NCI-H2196 (cell line): ENCODE data around the gene PEX14.

ENCODE experiments used
- DNase-seq: peaks from one replicate; lab custom pipeline; 2025; ENCODE audit not compliant: unreplicated experiment; lab: John Stamatoyannopoulos, UW

PEX14 gene

DNA sequence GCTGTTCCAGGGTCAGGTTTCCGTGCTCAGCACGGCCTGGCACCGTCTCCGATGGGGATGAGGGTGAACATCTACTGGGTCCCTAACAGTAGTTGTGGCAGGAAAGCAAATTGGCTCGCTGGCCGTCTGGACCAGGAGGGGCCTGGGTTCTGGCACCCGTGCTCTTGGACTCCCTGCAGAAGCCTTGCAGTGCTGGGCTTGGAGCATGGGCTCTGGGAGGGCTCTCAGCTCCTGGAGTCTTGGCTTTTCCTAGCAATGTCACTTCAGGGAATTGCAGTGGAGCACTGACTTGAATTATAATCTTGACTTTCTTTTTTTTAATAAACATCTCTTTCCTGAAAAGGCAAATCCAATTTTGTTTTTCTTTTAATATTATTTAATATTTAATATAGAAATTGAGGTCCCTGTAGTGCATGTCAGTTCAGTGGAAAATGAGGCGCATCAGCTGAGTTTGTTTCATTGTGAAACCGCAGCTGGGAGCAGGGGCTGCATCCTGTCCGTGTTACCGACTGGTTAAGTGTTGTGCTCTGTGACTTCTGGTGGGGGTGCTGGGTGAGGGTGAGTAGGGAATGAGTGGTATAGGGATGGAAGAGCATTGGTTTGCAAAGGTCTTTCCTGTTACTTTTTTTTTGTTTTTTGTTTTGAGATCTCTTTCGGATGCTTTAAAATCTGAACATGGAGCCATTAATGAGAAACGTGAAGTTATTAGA is 64.1 kb downstream of the PEX14 start:
- DNase-seq, result no peak

DNA sequence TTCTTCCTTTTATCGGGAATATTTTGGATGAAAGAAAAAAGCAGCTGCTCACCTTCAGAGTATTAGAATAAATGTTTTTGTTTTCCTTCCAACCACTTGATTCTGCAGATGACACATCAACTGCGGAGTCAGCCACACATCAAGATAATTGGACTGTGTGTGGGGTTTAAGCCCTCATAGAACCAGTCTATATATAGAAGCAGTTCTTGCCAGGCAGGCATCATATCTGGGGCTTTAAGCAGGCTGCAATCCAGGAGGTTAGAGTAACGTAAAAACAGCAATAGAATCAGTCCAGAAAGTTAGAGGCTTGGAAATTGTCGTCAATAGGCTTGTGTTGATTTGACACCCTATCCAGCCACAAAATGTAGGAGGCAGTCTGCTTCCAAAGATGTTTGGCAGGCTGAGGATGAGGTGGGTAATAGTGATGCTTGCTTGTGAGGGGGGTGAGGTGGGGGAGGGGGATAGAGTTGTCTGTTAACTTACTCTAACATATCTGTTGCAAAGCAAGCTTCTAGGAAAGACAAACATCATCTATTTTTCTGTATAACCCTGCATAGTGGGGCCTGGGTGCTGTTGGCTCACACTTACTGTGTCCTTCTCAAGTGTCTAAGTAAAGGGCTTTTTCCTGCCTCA is 64.8 kb downstream of the PEX14 start:
- no peak for DNase-seq

DNA sequence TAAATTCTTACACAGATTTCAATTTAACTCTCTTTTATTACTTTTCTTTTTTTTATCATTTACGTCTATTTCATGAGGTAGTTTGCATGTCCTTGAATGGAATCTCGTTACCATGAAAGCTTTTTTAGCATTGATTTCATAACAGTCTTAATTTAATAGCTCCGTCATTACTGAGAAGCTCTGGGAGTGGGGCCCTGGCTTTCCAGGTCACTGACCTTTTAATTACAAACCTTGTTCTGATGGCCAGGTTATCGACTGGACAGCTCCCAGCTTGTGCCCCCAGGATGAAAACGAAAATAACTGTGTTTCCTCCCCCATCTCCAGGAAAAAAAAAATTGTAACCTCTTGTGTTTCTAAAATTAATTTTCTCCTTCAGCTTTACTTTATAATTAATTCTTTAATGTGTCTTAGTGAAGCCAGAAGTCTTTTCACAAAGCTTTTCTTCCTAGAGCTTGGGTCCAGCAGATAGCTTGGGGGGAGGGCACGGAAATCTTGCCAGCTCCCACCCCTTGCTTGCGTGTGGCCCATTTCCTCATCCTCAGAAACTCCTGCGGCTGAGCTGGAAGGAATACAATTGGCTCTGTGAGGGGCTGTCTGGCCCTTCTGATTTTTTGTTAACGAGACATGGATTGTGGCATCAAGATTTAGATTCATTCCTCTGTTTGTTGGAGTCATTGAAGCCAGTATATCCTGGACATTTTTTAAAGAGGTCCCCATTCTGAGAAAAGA is 65.7 kb downstream of the PEX14 start:
- no peak for DNase-seq

DNA sequence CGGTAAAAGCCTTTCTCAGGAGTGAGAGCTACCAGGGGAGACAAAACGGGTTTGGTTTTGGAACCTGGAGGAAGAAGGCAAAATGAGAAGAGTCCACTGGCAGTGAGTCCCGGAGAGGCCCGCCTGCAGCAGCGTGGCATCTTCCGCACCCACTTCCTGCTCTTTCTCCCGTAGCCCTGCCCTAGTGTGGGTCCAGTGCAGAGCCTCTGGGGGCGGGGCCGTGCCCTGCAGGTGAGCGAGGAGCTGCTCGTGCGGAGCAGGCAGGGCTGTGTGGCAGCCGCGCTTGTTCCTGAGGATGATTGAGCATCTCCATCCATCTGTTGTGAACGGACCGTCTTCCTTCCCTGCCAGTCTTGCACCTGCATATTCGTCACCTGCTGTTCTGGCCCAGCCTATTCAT is 66.5 kb downstream of the PEX14 start:
- no peak for DNase-seq

DNA sequence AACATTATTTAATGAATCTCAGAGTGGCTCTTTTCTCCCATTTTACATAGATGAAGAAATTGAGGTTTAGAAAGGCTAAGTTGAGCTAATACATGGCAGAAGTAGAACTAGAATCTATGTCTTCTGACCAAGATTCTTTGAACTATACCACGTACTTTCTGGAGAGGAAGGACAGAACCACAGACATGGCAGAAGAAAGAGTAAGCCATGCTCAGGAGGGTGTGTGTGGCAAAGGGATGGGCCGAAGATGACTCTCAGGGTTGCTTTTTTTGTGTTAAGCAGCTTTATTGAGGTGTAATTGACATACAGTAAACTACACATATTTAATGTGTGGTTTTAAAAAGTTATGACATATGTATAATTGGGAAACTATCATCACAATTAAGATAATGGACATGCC is 69.5 kb downstream of the PEX14 start:
- no peak for DNase-seq

DNA sequence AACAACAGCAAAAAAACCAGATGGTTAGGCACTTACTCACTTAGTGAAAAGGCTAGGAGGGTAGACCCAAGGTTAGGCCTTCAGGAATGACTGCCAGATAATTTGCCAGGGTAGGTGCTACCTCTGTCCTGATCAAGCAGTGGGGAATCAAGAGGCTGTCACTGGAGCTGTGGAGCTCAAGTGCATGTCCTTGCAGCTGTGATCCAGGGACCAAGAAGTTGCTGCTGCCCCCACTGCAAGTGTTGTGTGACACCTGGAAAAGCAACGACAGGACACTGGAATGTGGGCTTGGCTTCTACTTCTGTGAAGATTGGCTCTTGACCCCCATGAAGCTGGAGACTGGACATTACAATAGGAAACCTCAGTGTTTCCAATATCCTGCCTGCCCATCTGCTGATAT is 72.1 kb downstream of the PEX14 start:
- no peak for DNase-seq

DNA sequence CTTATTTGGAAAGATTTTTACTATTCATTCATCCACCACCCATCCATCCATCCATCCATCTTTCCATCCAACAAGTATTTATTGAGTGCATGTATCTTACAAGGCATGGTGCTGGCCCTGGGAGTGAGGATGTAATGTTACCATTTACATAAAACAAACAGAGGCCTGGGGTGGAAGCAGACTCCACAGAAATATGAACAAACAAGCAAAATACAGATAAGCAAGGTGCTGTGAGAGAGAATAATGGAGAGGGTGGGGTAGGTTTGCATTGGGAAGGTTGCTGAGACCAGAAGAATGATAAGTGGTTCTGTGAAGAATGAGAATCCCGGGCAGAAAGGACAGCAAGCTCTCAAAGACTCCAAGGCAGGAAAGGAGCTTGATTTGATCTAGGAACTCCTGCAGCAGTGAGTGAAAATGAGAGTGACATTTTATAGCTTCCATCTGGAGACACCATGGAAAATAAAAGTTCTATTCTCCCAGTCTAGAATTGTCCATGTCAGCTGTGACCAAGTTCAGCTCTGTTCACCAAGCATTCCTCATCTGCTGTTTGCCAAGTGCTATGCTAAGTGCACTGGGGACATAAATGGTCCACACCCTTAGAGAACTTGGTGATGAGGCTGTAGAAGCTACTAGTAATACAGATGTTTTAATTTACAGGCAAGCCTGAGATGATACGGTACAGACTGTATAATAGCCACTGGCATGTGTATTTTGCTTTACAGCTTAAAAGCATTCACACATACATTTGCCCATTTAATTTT is 75.3 kb downstream of the PEX14 start:
- no peak for DNase-seq

DNA sequence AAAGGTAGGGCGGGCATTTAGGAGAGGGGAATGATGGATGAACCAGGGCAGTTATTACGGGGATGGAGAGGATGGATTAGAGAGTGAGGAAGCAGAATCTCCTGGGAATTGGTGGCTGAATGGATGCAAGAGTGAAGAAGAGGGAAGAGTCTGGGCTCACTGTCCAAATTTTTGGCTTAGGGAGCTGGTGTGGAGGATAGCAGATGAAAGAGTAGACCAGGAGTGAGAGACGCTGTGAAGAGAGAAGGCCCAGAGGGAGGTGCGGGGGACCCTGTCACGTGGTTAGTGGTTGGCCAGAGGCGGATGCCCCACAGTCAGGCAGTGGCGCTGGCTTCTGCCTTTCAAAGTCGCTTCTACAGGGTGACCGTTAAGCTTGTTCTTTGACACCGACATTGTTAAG is 78.4 kb downstream of the PEX14 start:
- peak; percentile 28 for DNase-seq

DNA sequence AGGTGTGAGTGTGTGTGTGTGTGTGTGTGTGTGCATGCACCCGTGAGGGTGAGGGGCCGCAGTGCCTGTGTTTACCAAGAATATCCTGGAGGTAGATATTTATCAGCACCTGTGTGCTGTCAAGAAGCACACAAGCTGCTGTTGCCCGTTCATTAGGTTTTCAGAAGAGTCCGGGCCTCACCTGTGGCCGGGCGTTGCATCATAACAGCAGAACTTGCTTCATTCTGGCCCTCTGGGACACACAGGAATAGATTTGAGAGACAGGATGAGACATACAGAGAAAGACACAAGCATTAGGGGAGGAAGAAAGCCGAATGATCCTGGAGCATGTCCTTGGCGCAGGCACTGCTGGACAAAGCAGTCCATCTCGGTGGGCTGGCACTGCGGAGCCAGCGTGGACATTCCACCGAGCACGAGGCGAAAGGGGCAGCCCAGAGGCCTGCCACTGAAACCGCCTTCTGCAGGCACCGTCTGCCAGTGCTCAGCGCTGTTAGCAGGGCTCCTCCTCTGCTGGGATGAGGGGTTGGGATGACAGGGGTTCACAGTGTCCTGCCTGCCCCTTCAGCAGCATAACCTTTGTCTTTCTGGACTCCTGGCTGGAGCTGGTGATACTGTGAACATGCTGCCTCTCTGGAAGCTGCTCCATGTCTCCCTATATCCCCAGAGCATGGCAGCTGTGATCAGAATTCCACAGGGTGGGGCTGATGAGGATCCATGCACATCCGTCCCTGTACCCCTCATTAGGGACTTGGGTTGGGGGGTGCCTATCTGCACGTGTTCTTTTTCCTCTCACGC is 81.1 kb downstream of the PEX14 start:
- no peak for DNase-seq

DNA sequence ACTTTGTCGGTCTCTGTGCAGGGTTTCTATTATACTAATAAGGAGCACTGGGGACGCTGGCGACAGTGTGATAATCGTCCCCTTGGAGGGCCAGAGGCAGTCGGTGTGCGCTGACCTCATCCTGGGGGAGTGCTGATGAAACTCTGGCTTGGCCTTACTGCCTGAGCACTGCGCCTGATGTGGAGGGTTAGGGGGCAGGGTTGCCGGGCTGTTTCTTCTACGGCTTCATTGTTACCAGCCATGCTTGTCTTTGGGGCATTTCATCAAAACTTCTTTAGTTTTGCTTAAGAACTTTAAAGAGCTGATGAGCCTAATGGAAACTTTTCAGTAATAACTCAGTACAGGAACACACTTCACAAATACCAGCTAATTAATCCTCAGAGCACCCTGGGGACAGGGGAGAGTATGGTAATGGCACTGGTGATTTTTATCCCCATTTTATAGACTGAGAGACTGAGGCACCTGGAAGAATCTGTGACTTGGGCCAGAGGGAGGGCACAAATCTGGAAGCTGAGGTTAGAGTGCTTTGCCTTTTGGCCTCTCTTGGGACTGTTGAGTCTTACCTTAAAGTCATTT is 81.8 kb downstream of the PEX14 start:
- DNase-seq, result no peak

DNA sequence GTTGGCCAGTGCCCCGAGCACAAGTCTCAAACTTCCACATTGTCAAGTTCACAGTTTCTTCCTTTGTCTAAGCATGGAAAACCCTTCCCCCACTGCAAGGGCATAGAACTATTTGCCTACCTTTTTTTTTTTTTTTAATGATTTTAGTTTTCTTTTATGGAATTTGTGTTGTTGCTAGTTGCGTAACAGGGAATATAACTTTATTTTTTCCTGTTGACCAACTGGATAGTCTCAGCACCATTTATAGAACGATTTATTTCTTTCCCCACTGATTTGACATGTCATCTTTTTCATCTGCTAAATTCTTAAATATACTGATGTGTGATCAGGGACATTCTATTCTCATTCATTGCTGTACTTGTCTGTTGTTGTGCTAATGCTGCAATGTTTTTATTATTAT is 83.0 kb downstream of the PEX14 start:
- no peak for DNase-seq

DNA sequence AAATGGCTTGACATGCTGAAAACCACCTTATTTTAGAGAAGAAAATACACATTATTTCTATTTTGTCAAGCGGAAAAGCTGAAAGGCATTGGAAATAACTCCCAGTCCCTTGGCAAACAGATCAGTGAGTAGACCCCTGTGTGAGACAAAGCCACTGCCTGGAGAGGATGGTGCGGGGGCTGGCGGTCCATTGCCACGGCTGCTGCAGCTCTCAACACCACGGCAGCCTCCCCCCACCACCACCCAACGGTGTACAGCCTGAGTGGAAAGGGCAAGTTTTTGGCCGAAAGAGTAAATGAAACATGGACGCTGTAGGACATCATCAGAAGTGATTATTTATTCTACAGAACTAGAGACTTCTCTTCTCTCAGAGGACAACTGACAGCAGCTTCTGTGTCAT is 84.6 kb downstream of the PEX14 start:
- DNase-seq, result no peak

DNA sequence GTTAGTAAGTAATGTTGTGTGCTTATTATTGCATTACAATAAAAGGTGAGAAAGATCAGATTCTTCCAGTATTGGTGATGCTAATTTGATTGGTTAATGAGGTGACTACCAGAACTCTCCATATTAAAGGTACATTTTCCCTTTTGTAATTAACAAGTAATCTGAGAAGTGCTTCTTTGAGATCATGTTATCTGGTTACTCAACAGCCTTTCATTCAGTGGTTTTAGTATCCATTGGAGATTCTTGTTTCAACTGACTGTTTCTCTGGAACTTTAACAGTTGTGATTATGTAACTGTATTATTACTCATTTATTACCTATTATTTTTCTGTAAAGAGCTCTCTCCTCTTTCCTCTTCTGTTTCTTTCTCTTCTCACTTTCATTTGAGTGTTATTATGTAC is 86.7 kb downstream of the PEX14 start:
- no peak for DNase-seq

DNA sequence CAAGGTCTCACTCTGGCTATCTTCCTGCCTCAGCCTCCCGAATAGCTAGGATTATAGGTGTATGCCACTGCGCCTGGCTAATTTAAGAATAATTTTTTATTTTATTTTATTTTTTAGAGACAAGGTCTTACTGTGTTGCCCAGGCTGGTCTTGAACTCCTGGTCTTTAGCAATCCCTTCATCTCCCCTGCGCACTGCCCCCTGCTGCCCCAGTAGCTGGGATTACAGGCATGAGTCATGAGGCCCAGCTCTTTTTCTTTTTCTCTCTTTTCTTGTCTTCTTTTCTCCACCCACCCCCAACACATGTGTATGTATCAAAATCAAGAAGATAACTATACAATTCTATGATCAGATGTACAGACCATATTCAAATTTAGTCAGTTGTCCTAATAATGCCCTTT is 87.2 kb downstream of the PEX14 start:
- DNase-seq, result no peak

DNA sequence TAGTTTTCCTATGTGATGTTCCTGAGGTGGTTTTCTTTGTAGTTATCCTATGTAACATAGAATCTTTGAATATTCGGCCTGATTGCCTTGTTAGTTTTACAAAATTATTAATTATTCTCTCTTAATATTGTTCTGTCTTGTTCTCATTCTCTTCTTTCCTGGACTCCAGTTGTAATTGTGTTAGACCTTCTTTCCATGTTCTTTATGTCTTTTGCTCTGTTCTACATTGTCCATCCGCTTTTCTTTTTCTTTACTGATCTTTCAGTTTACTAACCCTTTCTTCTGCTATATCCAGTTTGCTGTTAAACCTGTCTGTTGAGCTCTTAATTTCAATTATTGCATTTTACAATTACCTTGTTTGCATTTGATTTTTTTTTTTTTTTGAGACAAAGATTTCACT is 89.3 kb downstream of the PEX14 start:
- DNase-seq, result no peak

DNA sequence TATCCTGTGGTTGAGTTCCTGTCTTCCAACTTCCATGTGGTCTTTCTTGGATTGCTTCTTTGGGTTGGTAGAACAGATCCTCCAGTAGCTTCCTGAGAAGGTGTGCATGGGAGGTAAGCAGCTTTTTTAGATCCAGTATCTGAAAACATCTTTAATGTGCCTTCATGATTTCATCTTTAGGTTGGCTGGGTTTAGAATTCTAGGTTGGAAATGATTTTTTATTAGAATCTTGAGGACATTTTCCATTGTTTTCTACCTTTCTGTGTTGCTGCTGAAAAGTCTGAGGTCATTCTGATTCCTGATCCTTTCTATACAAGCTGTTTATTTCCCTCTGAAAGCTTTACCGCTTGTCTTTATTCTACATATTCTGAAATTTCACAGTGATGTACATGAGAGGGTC is 94.8 kb downstream of the PEX14 start:
- no peak for DNase-seq

DNA sequence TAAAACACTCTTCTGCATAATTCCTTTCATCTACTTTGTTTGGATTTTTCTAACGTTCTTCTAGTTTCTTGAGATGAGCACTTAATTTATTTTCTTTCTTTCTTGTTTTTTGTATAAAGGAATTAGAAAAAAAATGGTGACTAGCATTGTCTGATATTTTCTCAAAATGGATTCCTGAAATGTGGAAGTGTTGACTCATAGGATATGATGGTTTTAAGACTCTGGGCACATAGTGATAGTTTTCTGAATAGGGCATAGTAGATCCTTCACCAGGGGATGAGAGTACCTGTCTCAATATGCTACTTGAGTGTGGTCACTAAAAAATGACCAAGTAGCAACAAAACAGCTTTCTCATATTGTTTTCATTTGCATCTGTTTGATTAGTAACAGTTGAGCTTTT is 100.9 kb downstream of the PEX14 start:
- DNase-seq, result no peak

DNA sequence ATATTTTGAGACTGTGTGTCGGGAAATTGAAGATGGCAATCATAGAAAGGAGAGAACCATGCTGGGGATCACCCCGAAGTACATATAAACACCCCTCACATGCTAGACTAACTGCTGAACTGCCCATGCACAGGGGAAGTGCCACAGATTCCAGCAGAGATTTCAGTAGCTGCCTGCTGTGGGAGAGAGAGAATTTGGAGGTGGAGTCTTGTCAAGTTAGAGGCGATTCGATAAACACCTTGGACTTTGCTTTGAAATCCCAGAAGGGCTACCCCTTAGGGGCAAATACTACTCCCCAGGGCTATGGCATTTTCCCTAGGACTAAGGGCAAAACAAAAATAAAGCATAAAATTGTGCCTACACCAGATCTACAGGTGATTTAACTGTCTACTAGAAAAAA is 103.3 kb downstream of the PEX14 start:
- DNase-seq, result no peak

DNA sequence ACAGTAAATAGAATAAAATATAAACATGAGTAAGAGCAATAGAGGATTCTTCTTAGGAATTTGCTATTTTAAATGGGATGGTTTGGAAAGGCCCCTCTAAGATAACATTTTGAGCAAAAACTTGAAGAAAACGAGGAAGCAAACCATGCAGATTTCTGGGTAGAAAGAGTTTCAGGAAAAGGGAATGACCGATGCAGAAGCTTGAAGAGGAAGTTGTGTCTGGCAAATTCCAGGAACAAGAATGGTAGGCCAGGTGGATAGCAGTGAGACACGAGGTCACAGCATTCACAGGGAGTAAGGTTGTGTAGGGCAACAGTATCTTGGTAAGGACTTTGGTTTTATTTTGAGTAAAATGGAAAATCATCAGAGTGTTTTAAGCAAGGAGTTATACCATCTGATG is 108.9 kb downstream of the PEX14 start:
- no peak for DNase-seq

DNA sequence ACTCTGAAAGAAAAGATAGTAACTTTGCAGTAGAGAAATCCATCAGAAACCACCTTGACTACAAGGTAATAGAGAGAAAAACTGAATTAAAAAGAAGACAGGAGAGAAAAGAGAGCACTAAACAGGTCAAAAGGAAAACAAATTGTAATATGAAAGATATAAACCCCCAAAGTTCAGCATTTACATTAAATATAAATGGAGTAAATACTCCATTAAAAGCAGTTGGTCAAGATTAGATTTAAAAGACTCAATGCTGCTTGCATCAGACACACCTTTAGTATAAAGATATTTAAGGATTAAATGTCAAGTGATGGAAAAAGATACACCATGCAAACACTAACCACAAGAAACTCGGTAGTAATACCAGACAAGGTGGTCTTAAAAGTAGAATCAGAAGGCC is 110.5 kb downstream of the PEX14 start:
- DNase-seq, result no peak

DNA sequence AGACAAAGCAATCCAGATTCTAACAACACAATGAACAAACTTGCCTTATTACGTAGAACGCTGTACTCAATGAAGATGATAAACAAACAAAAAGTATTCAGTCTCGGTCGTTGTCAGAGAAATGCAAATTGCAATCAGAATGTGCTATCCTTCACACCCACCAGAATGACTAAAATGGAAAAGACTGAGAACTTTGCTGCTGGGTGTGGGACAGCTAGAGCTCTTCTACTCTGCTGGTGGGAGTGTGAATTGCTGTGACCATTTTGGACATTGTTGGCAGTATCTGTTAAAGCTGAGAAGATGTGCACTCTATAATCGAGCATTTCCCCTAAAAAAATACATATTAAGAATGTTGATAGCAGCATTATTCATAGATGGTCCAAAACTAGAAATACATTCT is 111.4 kb downstream of the PEX14 start:
- no peak for DNase-seq
